A549 (cell line): ENCODE results near the gene TBX15. TPM values are rescaled to one million over a fixed set of nuclear protein-coding genes. Genes with fewer than 3 reads are reported as not detected.

Experiments
- ATAC-seq, 2 experiments: fragments of 200-7000 bp in 1 of 2; fragments of >200 bp in 1 of 2; cut with Nextera tagmentation in 1 of 2; cut with Tn5 transposase in 1 of 2; 3 replicates each; pipeline versions ENCODE4 v1.8.0 to v1.9.1; 2018 to 2020; ENCODE audit warnings: mild to moderate bottlenecking in 1 of 2, moderate library complexity in 1 of 2
- CTCF ChIA-PET: fragments of 300-600 bp; sonication (Branson Sonifier 250); formaldehyde crosslinking; extraction: SDS; loops from one replicate; lab custom pipeline; 2021; ENCODE audit warnings: antibody characterized with exemption, inconsistent platforms; lab: Yijun Ruan, JAX
- POLR2A ChIA-PET: fragments of 350-600 bp; formaldehyde crosslinking; extraction: SDS; loops from one replicate; lab custom pipeline; 2021; ENCODE audit warnings: antibody characterized with exemption, inconsistent platforms; lab: Yijun Ruan, JAX
- DNase-seq, 2 experiments: peaks; one replicate each; pipeline versions ENCODE4 v3.0.0 to v3.0.0-alpha.2; 2011 to 2016; ENCODE audit warnings: low read depth in 1 of 2, low spot score in 1 of 2
- FAIRE-seq: peaks from 2 replicates; lab custom pipeline; 2011; peaks lifted over from hg19 to GRCh38; lab: Jason Lieb, UNC
- H3K27ac ChIP-seq, 2 experiments: fragments of >200 bp; sonication (Bioruptor Twin); formaldehyde crosslinking; 3 replicates each; pipeline ENCODE4 v1.5.1; 2016 to 2017
- H3K4me1 ChIP-seq: fragments of >200 bp; sonication (Bioruptor Twin); formaldehyde crosslinking; 3 replicates; pipeline ENCODE4 v1.6.1; 2016
- H3K4me2 ChIP-seq: fragments of >200 bp; sonication (Bioruptor Twin); formaldehyde crosslinking; 3 replicates; pipeline ENCODE4 v1.6.1; 2016
- H3K4me3 ChIP-seq: fragments of >200 bp; sonication (Bioruptor Twin); formaldehyde crosslinking; 3 replicates; pipeline ENCODE4 v1.5.1; 2016
- H3K9me3 ChIP-seq: fragments of >200 bp; sonication (Bioruptor Twin); formaldehyde crosslinking; 3 replicates; pipeline ENCODE4 v1.6.1; 2016
- CHD2 ChIP-seq: fragments of 150-350 bp; IDR thresholded peaks from 2 replicates; pipeline ENCODE4 v1.6.1; 2014; ENCODE audit warnings: low read length; ENCODE audit not compliant: partially characterized antibody
- EHF ChIP-seq: fragments of 250-450 bp; sonication (Bioruptor Pico); IDR thresholded peaks from 2 replicates; pipeline ENCODE4 v1.5.0; 2020; ENCODE audit warnings: mild to moderate bottlenecking
- EHMT2 ChIP-seq: fragments of 200-600 bp; sonication (generic); IDR thresholded peaks from 2 replicates; pipeline ENCODE4 v1.6.1; 2016; ENCODE audit warnings: antibody characterized with exemption, low read depth, mild to moderate bottlenecking, moderate library complexity
- FOSB ChIP-seq: fragments of 250-450 bp; sonication (Bioruptor Pico); IDR thresholded peaks from 2 replicates; pipeline ENCODE4 v1.5.0; 2020; ENCODE audit warnings: mild to moderate bottlenecking, moderate library complexity
- FOSL2 ChIP-seq, 2 experiments: fragments of 450-650 bp in 1 of 2; fragments of >200 bp in 1 of 2; sonication (Bioruptor Twin) in 1 of 2; formaldehyde crosslinking; IDR thresholded peaks; 2 replicates each; pipeline versions ENCODE4 v1.5.0 to v1.6.1; 2016 to 2020; ENCODE audit warnings: mild to moderate bottlenecking in 1 of 2, moderate library complexity in 1 of 2
- GATA3 ChIP-seq: IDR thresholded peaks from 2 replicates; pipeline ENCODE4 v1.6.1; 2012; ENCODE audit warnings: borderline replicate concordance
- HDAC2 ChIP-seq: fragments of 200-600 bp; sonication (generic); IDR thresholded peaks from 2 replicates; pipeline ENCODE4 v1.6.1; 2016
- HEYL ChIP-seq: fragments of 250-450 bp; sonication (Bioruptor Pico); IDR thresholded peaks from 2 replicates; pipeline ENCODE4 v1.8.0; 2021; ENCODE audit warnings: mild to moderate bottlenecking, moderate library complexity
- HOXB5 ChIP-seq: fragments of 250-450 bp; sonication (Bioruptor Pico); IDR thresholded peaks from 2 replicates; pipeline ENCODE4 v1.5.0; 2020; ENCODE audit warnings: mild to moderate bottlenecking, moderate library complexity
- JUNB ChIP-seq: fragments of >200 bp; sonication (Bioruptor Twin); formaldehyde crosslinking; IDR thresholded peaks from 2 replicates; pipeline ENCODE4 v1.6.1; 2016
- MAZ ChIP-seq: fragments of 150-350 bp; IDR thresholded peaks from 2 replicates; pipeline ENCODE4 v1.6.1; 2014; ENCODE audit warnings: antibody characterized with exemption, low read depth, low read length, borderline replicate concordance
- NFE2L2 ChIP-seq: fragments of 150-350 bp; conservative IDR thresholded peaks from 2 replicates; pipeline ENCODE4 v1.6.1; 2014; ENCODE audit warnings: low read length
- NPAS2 ChIP-seq: fragments of 250-450 bp; sonication (Bioruptor Pico); IDR thresholded peaks from 2 replicates; pipeline ENCODE4 v1.8.0; 2022; ENCODE audit warnings: mild to moderate bottlenecking, moderate library complexity, borderline replicate concordance
- POLR2AphosphoS2 ChIP-seq: conservative IDR thresholded peaks from 2 replicates; pipeline ENCODE4 v1.6.1; 2012; ENCODE audit warnings: low read length, improper control_type of control experiment, inconsistent platforms
- RARB ChIP-seq: fragments of 250-450 bp; sonication (Bioruptor Pico); IDR thresholded peaks from 2 replicates; pipeline ENCODE4 v1.8.0; 2021; ENCODE audit warnings: mild to moderate bottlenecking, moderate library complexity
- RCOR1 ChIP-seq: fragments of 150-350 bp; IDR thresholded peaks from 2 replicates; pipeline ENCODE4 v1.6.1; 2014; ENCODE audit warnings: antibody characterized with exemption, low read length, low read depth
- SREBF2 ChIP-seq: fragments of 450-650 bp; IDR thresholded peaks from 2 replicates; pipeline ENCODE4 v1.6.1; 2014; ENCODE audit warnings: mild to moderate bottlenecking, moderate library complexity
- TFCP2L1 ChIP-seq: fragments of 250-450 bp; sonication (Bioruptor Pico); IDR thresholded peaks from 2 replicates; pipeline ENCODE4 v1.5.0; 2021; ENCODE audit warnings: mild to moderate bottlenecking
- ZNF302 ChIP-seq: fragments of 250-450 bp; sonication (Bioruptor Pico); IDR thresholded peaks from 2 replicates; pipeline ENCODE4 v1.9.0; 2021; ENCODE audit warnings: inconsistent platforms, mild to moderate bottlenecking, moderate library complexity
- ZSCAN20 ChIP-seq: fragments of 250-450 bp; sonication (Bioruptor Pico); IDR thresholded peaks from 2 replicates; pipeline ENCODE4 v1.8.0; 2022; ENCODE audit warnings: mild to moderate bottlenecking, moderate library complexity
- WGBS: methylation state at CpG from one replicate; pipeline ENCODE4 v1.1.6; 2017; ENCODE audit errors: missing lambda C conversion rate; 5-methylcytosine and 5-hydroxymethylcytosine counted together
- polyA plus RNA-seq, 4 experiments: library from polyadenylated mRNA; depleted of rRNA in 3 of 4; stranded (reverse); fragments of >200 nt; fragmentation: RNase III in 1 of 4; extraction: RNeasy Plus Mini Kit Qiagen cat#74134 plus additional on column Dnase treatment in 1 of 4; gene quantifications; 2 replicates in 3 of 4; 3 replicates in 1 of 4; pipeline ENCODE4 v1.2.3, GENCODE V29; 2011 to 2017
- TF ChIP-seq, protein P1 (sequence below): fragments of 200-600 bp; sonication (generic); IDR thresholded peaks from 2 replicates; pipeline ENCODE4 v1.6.1; 2016; ENCODE audit warnings: antibody characterized with exemption, mild to moderate bottlenecking, moderate library complexity
- TF ChIP-seq, protein P2 (sequence below): fragments of >200 bp; sonication (Bioruptor Twin); formaldehyde crosslinking; IDR thresholded peaks from 3 replicates; pipeline ENCODE4 v1.6.1; 2016

TBX15 gene
- polyA plus RNA-seq, 2 of the 4 experiments (the other 2 are of a cell fraction), result 0.04 TPM; not detected in 1

DNA sequence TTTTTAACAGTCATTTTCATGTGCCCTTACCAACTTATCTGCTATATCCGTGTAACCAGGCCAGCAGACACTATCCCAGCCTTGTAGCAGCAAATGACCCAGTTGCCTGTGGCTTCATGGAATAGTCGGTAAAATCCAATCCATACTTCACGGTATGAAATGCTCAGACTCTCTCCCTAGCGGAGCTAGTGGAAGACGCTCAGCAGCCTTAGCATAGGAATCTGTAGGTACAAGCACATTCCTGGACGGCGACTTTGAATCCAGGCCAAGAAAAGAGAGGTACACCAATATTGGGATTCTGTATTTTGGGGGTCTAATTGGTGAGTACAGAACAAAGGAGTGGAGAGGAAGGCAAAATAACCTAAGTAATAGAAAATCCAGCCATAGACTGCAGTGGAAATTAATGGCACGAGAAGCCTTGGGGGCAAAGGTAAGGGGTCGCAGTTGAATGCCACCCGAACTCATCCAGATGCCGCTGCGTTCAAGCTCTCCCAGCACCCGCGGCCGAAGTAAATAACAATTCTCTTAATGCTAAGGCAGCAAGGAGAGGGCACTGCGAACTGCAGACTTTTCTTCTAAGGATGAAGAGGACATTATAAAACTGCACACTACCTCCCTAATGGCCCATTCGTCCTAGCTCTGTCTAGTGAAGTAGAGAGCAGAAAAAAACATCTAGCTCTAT, 17.7 kb upstream of the TBX15 start:
- FAIRE-seq (no peak), DNase-seq (no peak), ATAC-seq (peak in 1 of 2 experiments; percentile 22; a peak in 1 of 6 replicates)
- no peaks in the 10 kb centered on the region for H3K9me3 ChIP-seq
- 60% methylated on average over 17 of the region's 17 CpGs for WGBS
- POLR2A ChIA-PET, result no interaction called here
- H3K27ac ChIP-seq, result no peak overlapping the region
- no peaks in the 10 kb centered on the region for H3K4me1 ChIP-seq
- peak overlapping the region; percentile 71 for H3K4me2 ChIP-seq
- TF ChIP-seq POLR2AphosphoS2, result no peak
- no peak for TF ChIP-seq FOSB (CRISPR knock-in tag)
- TF ChIP-seq NFE2L2, result no peak
- no peak for TF ChIP-seq SREBF2
- no peak for TF ChIP-seq JUNB
- TF ChIP-seq ZSCAN20 (CRISPR knock-in tag), result no peak
- no peak for TF ChIP-seq RCOR1
- TF ChIP-seq, protein P1, sequence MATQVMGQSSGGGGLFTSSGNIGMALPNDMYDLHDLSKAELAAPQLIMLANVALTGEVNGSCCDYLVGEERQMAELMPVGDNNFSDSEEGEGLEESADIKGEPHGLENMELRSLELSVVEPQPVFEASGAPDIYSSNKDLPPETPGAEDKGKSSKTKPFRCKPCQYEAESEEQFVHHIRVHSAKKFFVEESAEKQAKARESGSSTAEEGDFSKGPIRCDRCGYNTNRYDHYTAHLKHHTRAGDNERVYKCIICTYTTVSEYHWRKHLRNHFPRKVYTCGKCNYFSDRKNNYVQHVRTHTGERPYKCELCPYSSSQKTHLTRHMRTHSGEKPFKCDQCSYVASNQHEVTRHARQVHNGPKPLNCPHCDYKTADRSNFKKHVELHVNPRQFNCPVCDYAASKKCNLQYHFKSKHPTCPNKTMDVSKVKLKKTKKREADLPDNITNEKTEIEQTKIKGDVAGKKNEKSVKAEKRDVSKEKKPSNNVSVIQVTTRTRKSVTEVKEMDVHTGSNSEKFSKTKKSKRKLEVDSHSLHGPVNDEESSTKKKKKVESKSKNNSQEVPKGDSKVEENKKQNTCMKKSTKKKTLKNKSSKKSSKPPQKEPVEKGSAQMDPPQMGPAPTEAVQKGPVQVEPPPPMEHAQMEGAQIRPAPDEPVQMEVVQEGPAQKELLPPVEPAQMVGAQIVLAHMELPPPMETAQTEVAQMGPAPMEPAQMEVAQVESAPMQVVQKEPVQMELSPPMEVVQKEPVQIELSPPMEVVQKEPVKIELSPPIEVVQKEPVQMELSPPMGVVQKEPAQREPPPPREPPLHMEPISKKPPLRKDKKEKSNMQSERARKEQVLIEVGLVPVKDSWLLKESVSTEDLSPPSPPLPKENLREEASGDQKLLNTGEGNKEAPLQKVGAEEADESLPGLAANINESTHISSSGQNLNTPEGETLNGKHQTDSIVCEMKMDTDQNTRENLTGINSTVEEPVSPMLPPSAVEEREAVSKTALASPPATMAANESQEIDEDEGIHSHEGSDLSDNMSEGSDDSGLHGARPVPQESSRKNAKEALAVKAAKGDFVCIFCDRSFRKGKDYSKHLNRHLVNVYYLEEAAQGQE, result no peak
- peak overlapping the region; percentile 26; the same call in 1 of the 3 replicates for H3K4me3 ChIP-seq
- CTCF ChIA-PET, result interaction anchor here (1.0 to 1.2 kb wide), 2 partner anchors 30 to 854 kb away, joined by 3 read pairs; no protein-coding TSS in a partner anchor

DNA sequence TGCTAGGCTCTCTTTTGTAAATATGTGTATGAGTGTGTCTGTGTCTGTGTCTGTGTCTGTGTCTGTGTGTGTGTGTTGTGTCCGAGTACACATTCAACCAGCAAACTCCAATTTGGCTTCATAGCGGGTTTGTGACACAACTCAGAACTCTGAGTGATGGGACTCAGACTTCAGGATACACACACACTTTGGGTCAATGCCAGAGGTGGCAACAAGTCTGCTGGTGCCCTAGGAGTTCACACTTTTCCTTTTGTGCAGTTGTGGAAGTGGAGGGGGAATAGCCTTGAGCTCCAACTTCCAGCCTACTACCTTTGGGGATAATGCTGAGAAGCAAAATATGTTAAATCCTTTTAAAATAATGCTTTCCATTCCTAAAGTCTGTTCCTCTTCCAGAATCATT, 16.6 kb upstream of the TBX15 start:
- WGBS, result 56% methylated on average over 2 of the region's 2 CpGs
- no peaks in the 10 kb centered on the region for H3K9me3 ChIP-seq
- DNase-seq (no peak), FAIRE-seq (no peak), ATAC-seq (no peak)
- no peak overlapping the region for H3K27ac ChIP-seq
- ChIA-PET CTCF (interaction anchor here (1.2 kb wide), 1 partner anchor 29 kb away, joined by 3 read pairs; no protein-coding TSS in a partner anchor), POLR2A (no interaction called here)
- H3K4me1 ChIP-seq, result no peaks in the 10 kb centered on the region
- no peak overlapping the region for H3K4me2 ChIP-seq
- no peak overlapping the region for H3K4me3 ChIP-seq
- TF ChIP-seq HEYL (CRISPR knock-in tag), result no peak
- no peak for TF ChIP-seq EHF
- TF ChIP-seq, protein P2, sequence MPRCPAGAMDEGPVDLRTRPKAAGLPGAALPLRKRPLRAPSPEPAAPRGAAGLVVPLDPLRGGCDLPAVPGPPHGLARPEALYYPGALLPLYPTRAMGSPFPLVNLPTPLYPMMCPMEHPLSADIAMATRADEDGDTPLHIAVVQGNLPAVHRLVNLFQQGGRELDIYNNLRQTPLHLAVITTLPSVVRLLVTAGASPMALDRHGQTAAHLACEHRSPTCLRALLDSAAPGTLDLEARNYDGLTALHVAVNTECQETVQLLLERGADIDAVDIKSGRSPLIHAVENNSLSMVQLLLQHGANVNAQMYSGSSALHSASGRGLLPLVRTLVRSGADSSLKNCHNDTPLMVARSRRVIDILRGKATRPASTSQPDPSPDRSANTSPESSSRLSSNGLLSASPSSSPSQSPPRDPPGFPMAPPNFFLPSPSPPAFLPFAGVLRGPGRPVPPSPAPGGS, result no peak
- no peak for TF ChIP-seq RARB (CRISPR knock-in tag)
- TF ChIP-seq TFCP2L1 (CRISPR knock-in tag), result no peak
- TF ChIP-seq HOXB5, result no peak
- TF ChIP-seq ZNF302, result no peak
- no peak for TF ChIP-seq EHMT2
- no peak for TF ChIP-seq GATA3
- TF ChIP-seq CHD2, result no peak
- TF ChIP-seq POLR2AphosphoS2, result no peak
- TF ChIP-seq NFE2L2, result no peak
- no peak for TF ChIP-seq MAZ
- no peak for TF ChIP-seq FOSL2 (IDR thresholded peaks at IDR 0.05)
- no peak for TF ChIP-seq FOSL2 (CRISPR knock-in tag; IDR thresholded peaks at IDR 0.05)
- no peak for TF ChIP-seq JUNB
- no peak for TF ChIP-seq HDAC2
- TF ChIP-seq NPAS2 (CRISPR knock-in tag), result no peak
